Measurements from ENCODE around the gene RENBP.

- TF ChIP-seq CTCF (IDR thresholded peaks at IDR 0.05 in 4 of 5, conservative IDR thresholded peaks at IDR 0.05 in 1 of 5) (no peak), POLR2A (IDR thresholded peaks at IDR 0.05) (no peak)
These were observed 1.8 kb upstream of the RENBP start for GRCh38 chrX:153945956-153946943.
